NCI-H774 (cell line): ENCODE data around the gene RBMXL2.

Source experiments
- DNase-seq: peaks from one replicate; lab custom pipeline; 2025; lab: John Stamatoyannopoulos, UW

The RBMXL2 gene

DNA sequence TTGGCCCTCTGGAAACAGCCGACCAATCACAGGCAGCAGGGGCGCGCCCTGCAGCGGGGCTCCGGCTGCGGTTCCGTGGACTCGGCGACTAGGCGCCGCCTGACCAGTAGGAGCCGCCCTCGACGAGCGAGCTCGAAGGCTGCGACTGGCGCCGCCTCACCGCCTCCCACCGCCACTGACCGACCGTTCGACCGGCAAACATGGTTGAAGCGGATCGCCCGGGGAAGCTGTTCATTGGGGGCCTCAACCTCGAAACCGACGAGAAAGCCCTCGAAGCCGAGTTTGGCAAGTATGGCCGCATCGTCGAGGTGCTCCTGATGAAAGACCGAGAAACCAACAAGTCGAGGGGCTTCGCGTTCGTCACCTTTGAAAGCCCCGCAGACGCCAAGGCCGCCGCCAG is at the start of gene RBMXL2:
Gene RBMXL2 (plus strand): TSS at position 78 of the 400 bp plus-strand sequence. CDS start 123 bp downstream, at position 201.
- no peak for DNase-seq

GRCh38 chr11:7046474-7047175 is 42.2 kb upstream of the RBMXL2 start:
- DNase-seq = no peak

DNA sequence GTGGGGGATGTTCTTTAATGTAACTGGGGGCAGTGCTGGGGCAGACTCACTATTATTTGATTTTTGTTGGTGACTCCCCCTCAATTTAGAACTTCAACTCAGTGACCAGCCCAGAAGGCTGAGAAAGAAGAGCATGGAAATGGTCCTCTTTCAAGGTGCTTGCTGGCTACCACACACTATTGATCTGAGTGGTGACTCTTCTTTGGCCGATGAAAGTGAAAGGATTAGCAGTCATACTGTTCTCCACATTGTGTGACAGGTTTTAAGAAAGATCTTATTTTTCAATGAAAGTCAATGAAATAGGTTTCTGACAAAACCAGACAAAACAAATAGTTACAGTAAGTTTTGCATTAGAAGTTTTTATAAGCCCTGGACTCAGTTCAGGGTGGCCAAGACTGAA is 38.6 kb upstream of the RBMXL2 start:
- DNase-seq = no peak

DNA sequence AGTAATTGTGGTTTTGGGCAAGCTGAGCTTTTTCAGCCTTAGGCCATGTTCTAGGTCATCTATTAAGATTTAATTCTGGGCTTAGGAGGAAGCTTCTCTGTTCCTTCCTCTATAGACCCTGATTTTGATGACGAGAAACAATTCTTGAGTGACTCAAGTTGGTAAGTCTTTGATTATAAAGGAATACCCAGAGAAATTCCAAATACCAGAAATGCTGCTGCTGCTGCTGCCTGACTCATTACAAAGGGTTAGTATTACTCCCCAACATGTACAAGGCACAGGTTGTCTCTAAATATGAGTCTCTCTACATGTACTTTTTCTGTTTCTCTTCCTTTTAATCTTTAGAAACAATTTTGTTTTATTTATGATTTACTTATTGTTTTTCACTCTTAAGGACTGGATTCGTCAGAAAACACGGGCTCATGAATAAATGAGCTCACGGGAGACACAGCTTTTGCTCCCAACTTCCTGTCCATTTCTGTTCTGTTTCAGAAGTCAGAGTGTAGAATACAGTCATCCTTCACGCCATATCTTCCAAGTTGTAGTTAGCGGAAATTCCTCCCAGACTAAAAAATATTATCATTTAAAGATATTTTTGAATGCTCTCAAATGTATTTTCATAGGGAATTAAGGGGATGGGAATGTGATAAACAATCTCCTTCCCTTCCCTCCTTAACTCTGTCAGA is 31.8 kb upstream of the RBMXL2 start:
- DNase-seq = no peak

GRCh38 chr11:7057641-7058040 is 31.2 kb upstream of the RBMXL2 start:
- DNase-seq = no peak

DNA sequence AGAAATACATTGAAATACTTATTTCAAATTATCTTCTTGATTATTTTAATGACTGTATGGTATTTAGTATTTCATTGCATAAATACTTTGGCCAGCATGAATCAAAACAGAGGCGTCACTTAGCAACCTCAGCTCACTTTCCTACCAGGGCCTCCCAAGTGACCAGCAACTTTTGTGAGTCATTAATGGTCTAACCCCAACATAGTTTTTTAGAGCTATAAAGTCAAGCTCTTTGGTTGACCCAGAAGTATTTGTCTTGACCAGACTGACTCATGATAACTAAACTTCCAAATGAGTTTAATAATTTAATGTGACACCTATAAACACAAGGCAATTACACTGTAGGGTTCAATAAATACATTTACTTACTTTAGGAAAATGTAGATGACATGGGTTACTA is 27.9 kb upstream of the RBMXL2 start:
- no peak for DNase-seq

DNA sequence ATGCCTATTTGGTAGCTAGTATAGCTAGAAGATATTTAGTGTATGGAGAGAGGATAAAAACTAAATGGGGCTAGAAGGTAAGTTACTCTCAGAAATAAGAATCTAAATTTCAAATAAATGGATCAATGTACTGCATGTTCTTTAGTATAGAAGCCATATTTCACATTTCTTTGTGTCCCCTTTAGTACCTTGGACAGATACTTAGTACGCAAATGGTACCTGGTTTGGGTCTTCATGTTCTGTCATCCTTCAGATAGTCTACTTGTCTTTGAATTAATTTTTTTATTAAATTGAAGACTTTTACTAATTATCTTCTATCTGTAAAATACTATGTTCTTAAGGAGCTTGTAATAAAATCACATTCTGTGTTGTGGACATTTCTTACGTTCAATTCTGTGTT is 26.3 kb upstream of the RBMXL2 start:
- no peak for DNase-seq

GRCh38 chr11:7072401-7073028 is 16.3 kb upstream of the RBMXL2 start:
- no peak for DNase-seq

- DNase-seq = no peak
These were observed 11.7 kb upstream of the RBMXL2 start for GRCh38 chr11:7077101-7077500.

DNA sequence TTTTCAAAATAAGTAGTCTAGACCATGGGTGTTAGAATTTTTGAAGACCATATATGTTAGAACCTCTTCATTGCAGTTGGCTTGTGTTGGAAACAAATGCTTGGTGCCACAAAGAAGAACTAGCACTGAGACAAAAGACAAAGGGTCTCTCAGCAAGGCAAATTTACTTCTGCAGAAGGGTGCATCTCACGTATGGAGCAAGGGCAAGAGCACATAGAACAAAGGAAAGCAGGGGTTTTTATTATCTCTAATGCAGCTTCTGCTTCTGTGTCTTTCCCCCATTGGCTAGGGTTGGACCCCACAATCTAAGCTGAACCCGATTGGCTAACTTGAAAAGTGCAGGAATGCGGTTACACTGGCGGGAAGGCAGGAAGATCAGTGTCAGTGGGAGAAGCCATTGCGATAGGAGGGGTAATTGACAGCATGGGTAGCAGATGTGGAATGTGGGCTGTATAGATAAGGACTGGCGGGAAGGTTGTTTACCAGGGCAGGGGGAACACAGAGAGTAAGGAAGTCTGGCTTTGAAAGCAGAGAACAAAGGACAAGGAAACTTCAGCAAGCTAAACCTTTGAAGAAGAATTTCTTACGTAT is 9.2 kb upstream of the RBMXL2 start:
- no peak for DNase-seq

GRCh38 chr11:7080900-7081299 is 7.9 kb upstream of the RBMXL2 start:
- DNase-seq = no peak

GRCh38 chr11:7081441-7081840 is 7.4 kb upstream of the RBMXL2 start:
- no peak for DNase-seq

- no peak for DNase-seq
These were observed 792 bp downstream of the RBMXL2 start for GRCh38 chr11:7089328-7090251.

GRCh38 chr11:7098235-7098832 is 9.5 kb downstream of the RBMXL2 start:
- DNase-seq = peak; percentile 55

DNA sequence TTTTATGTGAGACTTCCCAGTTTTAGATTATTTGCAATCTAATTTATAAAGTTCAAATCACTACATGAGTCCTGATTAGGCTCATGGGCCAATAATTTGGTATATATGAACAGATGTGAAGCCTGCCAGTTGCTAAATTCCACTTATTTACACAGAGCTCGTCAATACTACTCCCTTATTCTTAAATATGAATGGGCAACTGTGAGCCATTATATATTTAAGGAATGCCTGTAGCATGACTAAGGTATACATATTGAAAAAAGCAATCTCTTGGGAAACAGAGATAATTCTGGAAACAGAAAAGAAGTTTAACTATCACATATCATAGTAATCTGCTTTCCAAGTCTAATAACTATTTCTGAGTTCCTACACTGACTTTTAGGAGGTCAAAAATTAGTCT is 27.0 kb downstream of the RBMXL2 start:
- no peak for DNase-seq

- DNase-seq = no peak
These were observed 27.6 kb downstream of the RBMXL2 start for GRCh38 chr11:7116370-7116769.

- DNase-seq = no peak
These were observed 49.3 kb downstream of the RBMXL2 start for GRCh38 chr11:7138051-7138450.
